HG03045 (cell line): ENCODE results near the gene C14orf180.

Source experiments
- ATAC-seq: cut with Tn5 transposase; IDR thresholded peaks from one replicate; pipeline ENCODE4 v1.9.1; 2021; ENCODE audit warnings: mild to moderate bottlenecking, moderate library complexity; ENCODE audit not compliant: unreplicated experiment

The C14orf180 gene

DNA sequence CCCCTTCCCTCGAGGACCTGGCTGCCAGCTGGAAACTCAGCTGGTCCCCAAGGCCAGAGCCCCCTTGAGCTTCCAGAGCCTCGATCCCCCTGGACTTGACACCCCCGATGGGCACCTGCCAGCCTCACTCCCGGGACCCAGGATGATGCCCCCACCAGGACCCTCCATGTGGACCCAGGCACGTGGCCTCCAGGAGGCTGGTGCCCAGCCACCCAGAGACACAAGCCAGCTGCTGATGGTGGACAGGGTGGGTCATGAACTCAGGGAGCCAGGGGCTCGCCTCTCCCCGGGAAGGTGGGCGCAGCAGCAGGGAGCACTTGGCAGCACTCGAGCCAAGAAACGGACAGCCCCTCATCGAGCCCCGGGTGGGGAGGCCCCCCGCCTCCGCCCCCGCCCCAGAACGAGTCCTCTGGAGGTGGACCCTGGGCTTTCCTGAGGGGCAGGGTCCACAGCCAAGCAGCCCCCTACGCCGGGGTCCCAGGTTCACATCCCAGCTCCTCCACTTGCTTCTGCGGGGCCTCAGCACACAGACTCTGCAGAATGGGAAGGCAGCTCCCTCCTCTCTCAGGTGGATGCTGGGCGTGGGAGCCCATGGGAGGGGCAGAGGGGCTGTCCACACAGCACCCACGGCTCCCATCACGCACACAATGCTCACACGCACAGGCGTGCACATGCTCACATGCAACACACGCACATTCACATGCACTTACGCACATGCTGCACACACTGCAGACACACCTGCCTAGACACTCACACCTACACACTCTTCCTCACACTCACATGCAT is 12.1 kb downstream of the C14orf180 start:
- ATAC-seq = no peak

DNA sequence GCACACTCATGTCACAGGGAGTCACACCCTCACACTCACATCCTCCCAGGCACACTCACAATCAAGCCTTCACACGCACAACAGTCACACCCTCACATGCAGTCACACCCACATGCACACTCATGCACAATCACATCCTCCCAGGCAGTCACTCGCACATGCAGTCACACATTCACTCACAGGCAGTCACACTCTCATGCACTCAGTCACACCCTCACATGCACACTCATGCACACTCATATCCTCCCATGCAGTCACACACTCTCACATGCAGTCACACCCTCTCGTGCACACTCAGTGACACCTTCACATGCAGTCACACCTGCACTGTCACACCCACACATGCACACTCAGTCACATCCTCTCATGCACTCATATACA is 12.7 kb downstream of the C14orf180 start:
- ATAC-seq = no peak

DNA sequence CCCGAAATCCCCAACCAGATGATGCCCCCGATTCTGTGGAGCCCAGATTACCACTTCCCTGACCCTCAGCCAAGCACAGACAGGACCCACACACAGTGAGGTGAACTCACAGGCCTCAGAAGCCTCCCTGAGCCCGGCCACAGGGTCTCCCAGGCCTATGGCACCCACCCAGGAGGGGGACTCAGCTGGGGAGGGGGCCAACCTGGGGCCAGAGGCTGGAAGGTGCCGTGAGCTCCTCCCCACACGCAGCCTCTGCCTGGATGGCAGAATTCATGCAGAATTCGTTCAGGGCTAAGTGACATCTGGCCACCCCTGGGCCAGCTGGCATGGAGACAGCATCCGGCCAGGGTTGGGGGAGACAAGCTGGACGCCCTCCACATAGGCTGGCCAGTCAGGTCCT is 13.2 kb downstream of the C14orf180 start:
- no peak for ATAC-seq

DNA sequence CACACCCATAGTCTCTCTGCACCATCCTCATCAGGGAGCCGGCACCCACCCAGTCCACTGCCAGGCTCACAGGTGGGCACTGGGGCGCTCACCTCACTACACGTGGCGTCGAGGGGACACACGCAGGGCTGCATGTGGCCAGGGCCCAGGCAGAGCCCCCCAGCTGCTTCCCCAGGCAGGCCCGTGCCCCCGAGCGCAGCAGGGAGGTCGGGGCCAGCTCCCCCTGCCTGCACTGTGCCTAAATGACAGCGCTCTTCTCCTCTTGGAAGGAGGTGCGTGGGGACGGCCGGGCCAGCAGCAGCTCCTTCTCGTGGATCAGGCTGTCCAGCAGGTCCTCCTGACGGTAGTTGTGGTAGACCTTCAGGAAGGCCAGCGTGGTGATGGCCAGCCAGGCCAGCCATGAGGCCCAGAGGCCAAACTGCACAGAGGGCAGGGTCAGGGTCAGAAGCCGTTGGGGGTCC is 13.7 kb downstream of the C14orf180 start:
- no peak for ATAC-seq

DNA sequence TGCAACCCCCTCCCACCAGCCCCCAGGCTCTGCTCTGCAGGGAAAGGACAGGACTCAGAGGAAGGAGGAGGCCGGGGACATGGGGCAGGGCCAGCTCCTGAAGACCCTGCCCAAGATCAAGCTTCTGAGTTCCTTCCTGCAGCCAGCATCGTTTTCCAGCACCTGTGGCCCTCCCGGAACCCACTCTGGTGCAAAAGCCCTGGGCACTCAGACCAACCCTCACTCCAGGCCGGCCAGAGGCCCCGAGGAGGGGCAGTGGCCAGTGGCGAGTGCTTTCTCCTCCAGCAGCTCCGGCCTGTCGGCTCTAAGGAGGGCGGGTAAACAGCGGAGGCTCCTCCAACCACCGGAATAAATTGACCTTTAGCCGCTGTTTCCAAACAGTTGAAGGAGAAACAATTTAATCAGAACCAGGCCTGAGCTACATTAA is 14.2 kb downstream of the C14orf180 start:
- ATAC-seq = no peak

DNA sequence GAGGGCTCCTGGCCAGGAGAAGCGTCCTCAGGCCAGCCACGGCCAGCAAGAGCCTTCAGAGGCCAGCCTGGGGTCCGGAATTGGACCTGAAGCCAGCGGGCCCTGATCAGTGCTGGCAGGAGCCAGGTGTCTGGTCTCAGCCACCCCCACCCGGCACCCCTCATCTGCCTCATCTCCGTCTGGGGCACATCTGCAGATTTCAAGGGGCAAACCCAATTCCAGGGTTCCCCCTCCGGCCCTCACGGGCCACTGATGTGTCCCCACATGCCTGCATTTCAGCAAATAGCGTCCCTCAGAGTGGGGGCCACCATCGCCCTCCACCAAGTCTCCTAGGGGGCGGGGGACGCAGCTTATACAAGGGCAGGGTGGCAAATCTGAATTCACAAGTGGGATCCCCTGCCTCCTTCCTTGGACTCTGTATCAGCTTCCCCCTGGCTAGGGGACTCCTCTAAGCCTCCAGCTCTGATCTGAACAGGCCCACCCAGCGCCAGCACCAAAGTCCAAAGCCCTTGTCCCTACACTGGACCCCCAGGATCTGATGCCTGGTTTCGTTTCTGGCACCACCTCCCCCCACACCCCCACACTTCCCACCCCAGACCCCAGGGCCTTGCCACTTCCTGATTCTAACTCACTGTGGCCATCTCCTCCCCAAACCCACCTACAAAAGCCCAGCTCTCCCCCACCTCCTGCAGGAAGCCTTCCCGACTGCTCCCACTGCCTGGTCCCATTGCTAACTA is 14.9 kb downstream of the C14orf180 start:
- no peak for ATAC-seq

DNA sequence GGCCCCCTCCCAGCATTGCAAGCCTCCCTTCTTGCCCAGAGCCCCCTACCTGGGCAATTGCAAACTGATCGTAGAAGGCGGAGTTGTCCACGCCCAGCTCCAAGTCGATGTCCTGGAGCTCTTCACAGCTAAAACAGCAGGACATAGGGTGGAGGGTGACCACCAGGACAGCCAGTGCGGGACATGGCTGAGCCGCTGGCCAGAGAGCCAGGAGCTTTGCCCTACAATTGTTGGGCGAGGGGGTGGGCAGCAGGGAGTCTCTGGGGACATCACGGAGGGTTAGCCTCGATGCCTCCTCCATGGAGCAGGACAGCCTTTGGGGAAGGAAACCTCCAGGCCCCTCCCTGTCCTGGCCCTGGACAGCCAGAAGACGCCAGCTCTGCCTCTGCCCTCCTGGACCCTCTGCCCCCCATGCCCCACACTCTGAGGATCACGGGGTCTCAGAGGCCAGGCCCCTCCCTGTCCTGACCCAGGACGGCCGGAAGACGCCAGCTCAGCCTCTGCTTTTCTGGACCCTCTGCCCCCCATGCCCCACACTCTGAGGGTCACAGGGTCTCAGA is 15.6 kb downstream of the C14orf180 start:
- ATAC-seq = no peak

DNA sequence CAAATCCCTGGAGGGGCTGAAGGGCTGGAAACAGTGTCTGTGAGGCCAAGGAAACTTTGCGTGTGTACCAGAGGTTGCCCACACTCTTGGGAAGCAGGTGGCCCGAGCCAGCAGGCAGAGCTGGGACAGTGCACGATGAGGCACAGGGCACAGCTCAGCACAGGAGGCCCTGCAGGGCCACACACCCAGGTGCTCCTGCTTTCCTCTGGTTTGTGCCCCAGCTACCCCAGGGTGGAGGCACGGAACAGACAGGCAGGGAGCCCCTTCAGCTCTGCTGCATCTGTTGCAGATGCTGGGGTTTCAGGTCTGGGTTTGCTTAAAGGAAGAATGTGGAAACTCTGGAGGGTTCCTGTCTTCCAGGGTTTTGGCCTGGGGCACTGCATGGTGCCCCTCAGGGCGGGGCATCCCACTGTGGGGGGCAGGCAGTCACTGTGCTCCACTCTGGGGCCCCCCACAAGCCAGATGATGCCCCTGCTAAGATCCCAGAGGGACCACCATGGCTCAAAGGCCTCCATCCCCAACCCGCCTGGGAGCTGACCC is 16.4 kb downstream of the C14orf180 start:
- ATAC-seq = no peak

DNA sequence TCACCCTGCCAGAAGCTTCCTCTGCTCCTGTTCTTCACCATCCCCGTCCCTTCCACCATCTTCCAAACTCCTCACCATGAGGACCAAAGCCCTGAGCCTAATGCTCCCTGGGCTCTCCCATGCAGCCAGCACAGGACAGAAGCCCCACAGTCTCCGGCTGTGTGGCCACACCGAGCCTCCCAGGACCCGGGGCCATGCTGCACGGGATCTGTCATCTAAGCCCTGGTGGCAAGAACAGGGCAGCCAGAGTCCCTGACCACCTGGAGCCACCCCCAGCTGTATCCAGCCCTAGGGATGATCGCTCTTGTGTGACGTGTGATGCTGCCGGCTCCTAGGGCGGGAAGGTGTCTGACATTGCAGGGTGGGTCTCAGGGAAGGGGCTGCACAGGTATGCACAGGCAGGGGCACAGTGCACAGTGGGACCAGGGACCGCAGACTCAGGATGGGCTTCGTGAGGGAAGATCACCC is 16.9 kb downstream of the C14orf180 start:
- ATAC-seq = no peak

DNA sequence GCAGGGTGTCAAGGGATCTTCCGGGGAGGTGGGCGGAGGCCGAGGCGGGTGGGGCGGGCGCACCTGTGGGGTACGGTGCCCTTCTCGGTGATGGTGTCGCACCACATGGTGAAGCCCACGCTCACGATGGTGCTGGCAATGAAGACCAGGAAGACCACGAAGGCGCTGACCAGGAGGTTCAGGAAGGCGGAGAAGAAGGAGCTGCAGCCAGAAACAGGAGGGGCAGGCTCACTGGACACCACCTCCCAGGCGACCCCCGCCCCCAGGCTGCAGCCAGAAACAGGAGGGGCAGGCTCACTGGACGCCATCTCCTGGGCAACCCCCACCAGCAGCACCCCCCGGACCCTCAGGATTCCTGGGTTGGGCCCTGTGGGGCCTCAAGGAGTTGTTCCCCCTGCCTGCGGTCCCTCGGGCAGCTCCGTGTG is 17.4 kb downstream of the C14orf180 start:
- ATAC-seq = no peak

DNA sequence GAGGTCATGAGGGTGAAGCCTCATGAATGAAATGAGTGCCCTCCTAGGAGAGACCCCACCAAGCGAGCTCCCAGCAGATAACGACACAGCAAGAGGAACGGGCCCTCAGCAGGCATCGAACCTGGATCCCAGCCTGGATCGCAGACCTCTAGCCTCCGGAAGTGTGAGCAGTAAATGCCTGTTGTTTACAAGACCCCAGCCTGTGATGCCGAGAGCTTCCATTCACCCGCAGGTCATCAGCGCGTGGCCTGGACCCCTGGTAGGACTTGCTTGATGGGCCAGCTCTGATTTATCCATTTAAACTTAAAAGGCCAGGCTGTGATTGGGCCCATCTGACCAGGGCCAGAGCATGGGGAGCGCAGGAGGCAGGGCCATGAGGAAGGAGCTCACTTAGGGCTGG is 18.0 kb downstream of the C14orf180 start:
- ATAC-seq = no peak

DNA sequence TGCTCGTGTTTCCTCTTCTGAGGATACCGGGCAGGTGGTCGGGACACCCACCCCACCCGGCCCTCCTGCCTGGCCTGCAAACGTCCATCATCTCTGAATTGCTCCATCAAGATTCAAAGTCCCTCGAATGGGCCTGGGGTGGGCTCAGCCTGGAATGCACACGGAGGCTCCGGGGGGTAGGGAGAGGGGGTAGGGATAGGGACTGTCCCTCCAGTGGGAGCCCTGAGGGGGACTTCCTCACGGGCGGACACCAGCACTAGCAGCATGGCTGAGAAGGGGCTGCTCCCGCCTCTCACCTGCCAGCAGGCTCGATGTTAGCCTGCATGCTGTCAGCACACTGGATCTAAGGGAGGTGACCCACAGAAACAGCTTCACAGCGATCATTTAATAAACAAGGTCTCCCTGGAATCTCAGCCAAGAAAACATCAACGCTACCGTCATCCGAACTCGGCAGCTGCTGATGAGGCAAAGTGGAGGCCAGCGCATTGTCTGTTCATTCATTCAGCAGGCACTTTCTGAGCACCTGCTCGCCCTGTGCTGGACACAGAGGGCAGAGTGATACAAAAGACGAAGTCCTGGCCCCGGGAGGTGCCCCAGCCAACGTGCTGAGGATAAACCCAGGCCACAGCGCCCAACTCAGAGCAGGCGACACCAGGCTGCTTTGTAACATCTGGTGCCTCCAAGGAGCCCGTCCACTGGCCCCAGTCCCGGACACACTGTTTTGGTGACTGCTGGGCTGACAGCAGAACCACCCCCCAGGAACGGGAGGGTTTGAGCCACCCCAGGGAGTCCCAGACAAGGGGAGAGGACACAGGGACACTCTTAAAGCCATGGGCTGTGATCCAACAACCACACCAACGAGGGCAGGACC is 18.7 kb downstream of the C14orf180 start:
- ATAC-seq = no peak

DNA sequence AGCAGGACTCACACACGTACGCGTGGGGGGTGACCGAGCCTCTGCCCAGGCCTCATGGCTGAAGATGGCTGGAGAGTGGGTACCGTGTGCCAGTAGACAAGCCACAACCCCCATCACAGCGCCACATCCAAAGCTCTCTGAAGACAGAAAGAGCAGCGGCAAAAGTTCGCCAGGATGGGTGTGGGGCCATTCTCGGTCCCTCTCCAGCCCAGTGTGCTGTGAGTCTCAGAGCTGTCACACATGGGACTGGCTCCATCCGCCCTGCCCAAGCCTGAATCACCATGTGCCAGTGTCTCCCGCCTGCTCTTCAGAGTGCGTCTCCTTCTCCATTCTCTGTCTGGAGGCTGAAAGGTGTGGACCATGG is 19.3 kb downstream of the C14orf180 start:
- ATAC-seq = no peak

DNA sequence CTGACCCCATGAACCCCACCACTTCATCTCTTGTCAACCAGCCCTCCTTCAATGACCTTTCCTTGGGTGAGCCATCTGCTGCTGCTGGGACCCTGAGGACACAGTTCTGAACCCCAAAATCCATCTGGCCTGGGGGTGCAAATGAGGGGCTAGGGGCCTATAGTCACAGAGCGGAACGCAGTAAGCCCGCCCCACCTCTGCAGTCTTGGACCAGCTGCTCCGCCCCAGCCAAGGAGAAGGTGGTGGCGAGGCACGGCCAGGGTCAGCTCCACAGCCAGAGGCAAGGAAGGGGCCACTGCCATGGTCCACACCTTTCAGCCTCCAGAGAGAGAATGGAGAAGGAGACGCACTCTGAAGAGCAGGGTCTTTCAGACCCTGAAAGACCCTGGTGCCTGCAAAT is 19.9 kb downstream of the C14orf180 start:
- ATAC-seq = no peak

DNA sequence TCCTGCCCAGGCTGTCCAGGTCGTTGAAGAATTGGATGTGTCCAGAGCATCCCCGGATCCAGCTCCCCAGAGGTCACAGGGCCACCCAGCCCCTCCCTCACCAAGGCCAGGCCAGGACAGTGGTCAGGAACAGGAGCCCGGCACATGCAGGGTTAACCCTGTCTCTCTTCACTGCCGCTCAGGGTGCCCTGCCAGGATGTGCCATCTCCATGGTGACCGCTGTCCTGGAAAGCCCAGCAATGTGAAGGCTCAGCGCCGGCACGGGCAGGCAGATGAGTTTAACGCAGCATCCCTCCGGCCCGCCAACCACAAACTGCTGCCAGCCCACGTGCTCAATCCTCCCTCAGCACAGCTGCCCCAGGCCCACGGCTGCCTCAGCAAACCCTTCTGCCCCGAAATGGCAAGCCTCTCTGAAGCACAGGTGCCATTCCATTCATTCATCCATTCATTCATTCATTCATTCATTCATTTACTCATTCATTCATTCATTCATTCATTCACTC is 20.6 kb downstream of the C14orf180 start:
- no peak for ATAC-seq

DNA sequence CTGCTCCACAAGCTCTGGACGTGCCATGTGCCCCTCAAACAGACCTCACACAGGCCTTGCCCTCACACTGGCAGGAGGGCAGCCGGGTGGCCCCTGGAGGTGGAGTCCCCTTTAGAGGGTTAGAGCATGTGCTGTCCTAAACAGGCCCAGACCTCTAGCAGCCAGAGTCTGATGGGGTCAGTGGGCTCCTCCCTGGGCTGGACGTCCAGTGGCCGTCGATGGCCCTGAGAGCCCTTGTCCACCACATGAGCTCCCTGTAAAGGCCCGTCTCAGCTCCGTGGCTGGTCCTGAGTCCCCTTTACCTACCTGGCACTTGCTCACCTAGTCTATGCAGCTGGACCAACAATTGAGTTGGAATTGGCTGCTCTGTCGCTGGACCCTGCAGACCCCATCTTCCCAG is 21.2 kb downstream of the C14orf180 start:
- ATAC-seq = no peak

DNA sequence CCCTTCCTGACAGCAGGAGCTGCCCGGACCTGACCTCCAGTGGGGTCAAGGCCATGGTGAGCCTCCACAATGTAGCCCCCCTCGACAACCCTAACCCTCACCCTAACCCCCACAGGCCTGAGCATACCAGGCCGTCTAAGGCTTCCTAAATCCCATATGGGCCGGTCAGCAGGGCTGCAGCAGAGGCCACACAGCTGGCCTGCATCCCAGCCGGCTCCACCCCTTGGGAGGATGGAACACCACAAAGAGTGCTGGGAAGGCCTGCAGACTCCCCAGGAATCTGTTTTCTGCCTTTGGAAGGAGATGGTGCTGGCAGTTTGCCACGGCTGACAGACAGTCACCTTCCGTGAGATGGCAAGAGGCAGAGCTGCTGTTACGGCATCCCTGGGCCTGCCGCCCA is 22.2 kb downstream of the C14orf180 start:
- no peak for ATAC-seq

DNA sequence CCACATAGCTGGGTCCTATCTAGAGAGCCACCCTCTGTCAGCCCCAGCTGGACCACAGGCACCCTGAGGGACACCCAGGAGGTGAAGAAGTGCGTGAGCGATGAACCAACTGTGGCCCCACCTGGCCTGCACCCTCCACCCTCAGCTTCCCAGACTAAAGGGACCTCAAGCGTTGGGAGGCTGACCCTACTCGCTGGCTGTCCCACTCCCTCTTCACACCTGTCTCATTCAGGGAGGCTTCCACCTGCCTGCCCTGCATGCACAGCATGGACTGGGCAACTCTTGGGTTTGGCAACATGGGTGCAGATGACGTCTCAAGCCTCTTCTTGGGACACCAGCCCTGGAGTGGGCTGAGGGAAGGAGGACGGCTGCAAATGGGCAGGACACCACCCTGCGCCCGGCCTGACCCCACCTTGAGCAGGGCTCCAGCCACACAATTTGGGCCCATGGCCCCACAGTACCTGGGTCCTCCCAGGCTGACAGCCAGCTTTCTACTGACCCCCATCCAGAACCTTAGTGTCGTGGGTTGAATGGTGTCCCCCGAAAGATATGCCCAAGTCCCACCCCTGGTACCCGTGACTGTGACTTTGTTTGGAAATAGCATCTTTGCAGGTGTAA is 22.9 kb downstream of the C14orf180 start:
- no peak for ATAC-seq

DNA sequence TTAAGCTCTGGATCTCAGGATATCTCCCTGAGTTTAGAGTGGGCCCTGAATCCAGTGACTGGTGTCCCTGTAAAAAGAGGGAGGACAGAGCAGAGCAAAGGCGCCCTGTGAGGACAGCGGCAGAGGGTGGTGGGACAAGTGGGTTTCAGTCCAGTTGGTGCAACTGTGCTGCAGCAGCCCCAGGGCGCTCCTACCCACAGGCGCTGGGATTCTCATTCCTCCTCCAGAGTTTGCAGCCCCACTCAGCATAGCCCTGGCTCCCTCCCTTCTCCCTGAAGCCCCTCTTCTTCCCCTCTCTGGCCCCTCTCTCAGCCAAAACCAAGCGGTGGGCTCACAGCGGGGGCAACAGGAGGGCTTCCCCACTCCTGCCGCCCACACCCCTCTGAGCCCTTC is 23.4 kb downstream of the C14orf180 start:
- no peak for ATAC-seq
